ELF-1 (cell line): ENCODE results near the gene OR1B1.
"Not testable (repeated sequence)": the region's sequence is repeated elsewhere in the genome, so short reads cannot be mapped to it uniquely, and the experiment has no call there.

Experiments
- DNase-seq: peaks from one replicate; pipeline ENCODE4 v3.0.0-alpha.2; 2016; ENCODE audit warnings: low read depth, low spot score

OR1B1 gene

GRCh38 chr9:122657527-122657926 lies at the start of gene OR1B1:
Gene OR1B1 (minus strand): TSS chr9:122657627.
- DNase-seq, result no peak

DNA sequence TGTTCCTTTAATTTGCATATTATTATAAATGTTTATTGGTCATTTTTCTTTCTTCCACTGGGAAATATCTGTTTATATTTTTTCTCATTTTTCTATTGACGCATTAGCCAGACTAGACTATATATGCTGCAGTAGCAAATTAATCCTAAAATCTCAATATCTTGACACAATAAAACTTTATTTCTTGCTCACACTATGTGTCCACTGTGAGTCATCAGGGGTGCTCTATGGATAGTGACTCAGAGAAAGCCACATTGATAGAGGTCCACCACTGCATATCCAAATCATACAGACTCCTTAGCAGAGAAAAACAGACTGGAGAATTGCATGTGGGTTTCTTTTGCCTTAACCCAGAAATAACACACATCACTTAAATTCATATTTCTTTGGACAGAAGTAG lies 38.3 kb upstream of the OR1B1 start:
- no peak for DNase-seq

DNA sequence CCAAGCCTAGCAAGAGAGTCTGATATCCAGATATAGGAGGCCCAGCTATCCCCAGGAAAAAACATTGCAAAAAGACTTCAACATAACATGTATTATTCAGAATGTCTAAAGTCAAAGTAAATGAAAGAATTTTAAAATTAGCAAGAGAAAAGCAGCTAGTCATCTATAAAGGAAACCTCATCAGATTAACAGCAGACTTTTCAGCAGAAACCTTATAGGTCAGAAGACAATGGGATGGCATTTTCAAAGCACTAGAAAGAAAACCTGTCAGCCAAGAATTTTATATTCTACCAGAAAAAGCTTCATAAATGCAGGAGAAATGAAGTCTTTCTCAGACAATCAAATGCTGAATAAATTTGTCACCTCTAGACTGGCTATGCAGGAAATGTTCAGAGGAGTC lies 27.4 kb upstream of the OR1B1 start:
- no peak for DNase-seq

DNA sequence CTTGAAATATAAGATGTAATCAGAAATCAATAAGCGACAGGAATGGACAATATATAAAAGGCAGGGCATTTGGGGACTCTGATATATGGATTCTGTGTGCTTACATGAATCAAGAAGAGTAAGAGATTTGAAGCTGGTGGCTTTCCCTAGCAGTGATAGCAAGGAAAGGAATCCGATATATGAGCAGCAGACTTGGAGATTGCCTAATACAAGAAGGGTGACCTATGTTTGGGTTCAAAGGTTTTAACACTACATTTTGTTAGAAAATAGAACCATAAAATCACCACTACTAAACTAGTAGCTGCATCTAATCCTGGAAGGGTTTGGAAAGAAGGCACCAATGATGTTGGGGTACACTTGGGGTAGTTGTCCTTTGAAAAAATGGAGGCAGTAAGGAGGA lies 15.1 kb upstream of the OR1B1 start:
- no peak for DNase-seq

GRCh38 chr9:122661416-122661815 lies 4.0 kb upstream of the OR1B1 start, which contains the start of gene OR1L1:
Gene OR1L1 (plus strand): TSS chr9:122661716. CDS start chr9:122661716, 0 bp downstream.
- no peak for DNase-seq

DNA sequence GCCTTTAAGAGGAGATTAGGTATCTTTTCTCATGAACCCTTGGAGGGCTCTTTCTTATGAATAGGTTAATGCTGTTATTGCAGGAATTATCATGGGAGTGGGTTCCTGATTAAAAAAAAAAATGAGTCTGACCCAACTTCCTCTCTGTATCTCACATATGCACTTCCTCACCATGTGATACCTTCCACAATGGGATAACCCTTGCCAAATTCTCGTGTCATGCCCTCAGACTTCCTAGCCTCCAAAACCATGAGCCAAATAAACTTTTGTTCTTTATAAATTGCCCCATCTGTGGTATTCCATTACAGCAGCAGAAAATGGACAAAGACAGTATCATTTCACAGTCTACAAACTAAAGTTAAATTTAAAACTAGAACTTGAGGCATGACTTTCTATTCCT lies 1.0 kb downstream of the OR1B1 start:
- DNase-seq, result no peak

DNA sequence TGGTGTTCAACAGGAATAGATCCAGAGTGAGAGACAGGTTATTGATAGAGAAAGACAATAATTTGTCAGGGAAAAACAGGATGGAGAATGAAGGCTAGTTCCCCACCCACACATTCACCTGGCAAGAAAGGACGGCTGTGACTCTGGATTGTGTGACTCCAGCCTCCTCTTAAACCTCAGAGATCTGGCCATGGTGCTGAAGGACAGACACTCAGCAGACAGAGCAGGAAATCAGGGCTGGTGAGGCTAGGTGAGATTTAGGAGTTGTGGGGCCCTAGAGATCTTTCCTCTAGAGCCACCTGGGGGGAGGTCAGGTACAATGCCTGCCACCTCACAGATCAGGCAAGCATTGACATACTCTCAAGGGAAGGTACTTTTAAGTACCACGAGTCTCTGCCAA lies 15.2 kb downstream of the OR1B1 start:
- peak; percentile 8 for DNase-seq

- no peak for DNase-seq
Measured at GRCh38 chr9:122619996-122620395, 37.4 kb downstream of the OR1B1 start.

DNA sequence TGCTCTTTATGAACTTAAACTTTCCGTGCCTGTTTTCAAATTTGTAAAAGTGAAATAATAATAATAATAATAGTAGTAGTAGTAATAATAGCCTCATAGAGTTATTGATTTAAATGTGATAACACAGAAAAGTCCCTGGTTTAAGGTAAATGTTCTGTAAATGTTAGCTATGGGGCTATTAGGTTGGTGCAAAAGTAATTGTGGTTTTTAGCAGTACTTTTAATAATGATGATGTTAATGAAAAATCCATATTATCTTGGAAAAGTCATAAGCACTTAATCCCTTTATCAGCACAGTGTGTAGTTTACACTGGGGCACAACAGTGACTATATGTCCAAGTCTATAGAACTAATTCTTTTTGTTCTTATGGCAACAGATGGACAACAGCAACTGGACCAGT lies 43.1 kb downstream of the OR1B1 start, which contains the start of gene OR1Q1:
OR1Q1 (plus strand) TSS at position 377 of the 400 bp plus-strand sequence; CDS start at position 377, 0 bp downstream.
- DNase-seq, result no peak

DNA sequence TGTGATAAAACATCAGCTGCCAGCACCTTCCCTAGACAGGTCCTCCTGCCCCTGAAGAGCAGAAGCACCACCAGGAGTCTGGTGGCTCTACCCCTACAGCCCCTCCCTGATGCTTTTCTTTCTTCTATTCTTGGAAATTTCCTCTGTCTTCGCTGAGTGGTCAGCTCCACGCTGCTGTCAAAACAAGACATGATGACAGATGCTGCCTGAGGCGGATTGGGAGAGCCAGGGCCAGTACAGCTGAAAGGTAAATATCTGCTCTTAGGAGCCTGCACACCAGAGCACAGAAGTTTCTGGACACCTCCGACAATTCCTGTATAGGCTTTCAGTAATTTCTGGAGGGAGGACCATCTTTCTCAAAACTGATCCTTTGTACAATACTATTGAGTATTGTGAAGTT lies 47.6 kb downstream of the OR1B1 start:
- DNase-seq, result no peak

- DNase-seq, result no peak
Measured at GRCh38 chr9:122606587-122606986, 50.8 kb downstream of the OR1B1 start.

- no peak for DNase-seq
Measured at GRCh38 chr9:122605691-122606090, 51.7 kb downstream of the OR1B1 start.

DNA sequence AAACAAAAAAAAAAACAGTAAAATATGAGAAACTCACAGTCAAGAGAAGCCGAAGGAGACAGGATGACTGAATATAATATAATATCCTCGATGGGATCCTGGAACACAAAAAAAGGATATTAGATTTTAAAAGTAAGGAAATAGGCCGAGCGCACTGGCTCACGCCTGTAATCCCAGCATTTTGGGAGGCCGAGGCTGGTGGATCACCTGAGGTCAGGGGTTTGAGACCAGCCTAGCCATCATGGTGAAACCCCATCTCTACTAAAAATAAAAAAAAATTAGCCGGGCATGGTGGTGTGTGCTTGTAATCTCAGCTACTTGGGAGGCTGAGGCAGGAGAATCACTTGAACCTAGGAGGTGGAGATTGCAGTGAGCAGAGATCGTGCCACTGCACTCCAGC lies 74.1 kb downstream of the OR1B1 start, which contains the start of gene OR1L8:
OR1L8 (minus strand) TSS at position 101 of the 400 bp plus-strand sequence. CDS start 14,907 bp downstream, outside the sequence.
- DNase-seq, result not testable (repeated sequence)

GRCh38 chr9:122580360-122580759 lies 77.1 kb downstream of the OR1B1 start:
- DNase-seq, result no peak

DNA sequence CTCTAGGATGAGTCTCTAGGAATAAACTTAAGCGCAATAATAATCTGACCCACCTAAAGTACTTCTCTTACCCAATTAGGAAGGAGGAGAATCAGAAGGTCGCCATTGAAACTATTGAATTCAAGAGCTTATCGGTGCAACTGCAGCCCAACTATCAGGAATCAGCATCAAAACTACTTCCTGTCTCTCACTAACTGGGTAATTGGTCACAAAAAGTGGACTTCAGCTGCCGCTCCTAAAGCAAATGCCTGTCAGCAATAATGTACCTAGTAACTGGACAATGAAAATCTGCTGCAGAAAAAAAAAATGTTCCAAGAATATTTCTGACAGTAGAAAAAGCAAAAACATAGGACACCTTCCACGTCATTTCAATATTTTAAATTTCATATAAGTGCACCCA lies 77.6 kb downstream of the OR1B1 start:
- no peak for DNase-seq
